ENCODE data around the gene METTL14.

GRCh38 chr4:118741301-118741855, 56.2 kb downstream of the METTL14 start:
- TF ChIP-seq CTCF (conservative IDR thresholded peaks at IDR 0.05; ENCODE audit: low read depth, low read length) = no peak
- TF ChIP-seq EZH2 (IDR thresholded peaks at IDR 0.05; ENCODE audit: low read length, unreplicated experiment) = no peak
